D721Med (cell line): Measurements from ENCODE around the gene SPSB1.

Experiments
- DNase-seq: peaks from one replicate; pipeline ENCODE4 v3.0.0; 2011; ENCODE audit warnings: low spot score; ENCODE audit not compliant: insufficient read length
- FAIRE-seq: peaks from 2 replicates; lab custom pipeline; 2011; peaks lifted over from hg19 to GRCh38; lab: Jason Lieb, UNC
- CTCF ChIP-seq: IDR thresholded peaks from 2 replicates; pipeline ENCODE4 v1.5.1; 2012; ENCODE audit warnings: mild to moderate bottlenecking, control low read depth; ENCODE audit not compliant: insufficient read depth; ENCODE audit errors: missing control alignments

SPSB1 gene

GRCh38 chr1:9356829-9357466, 64.3 kb downstream of the SPSB1 start:
- no peak for FAIRE-seq
- no peak for TF ChIP-seq CTCF
- no peak for DNase-seq

GRCh38 chr1:9357958-9358357, 65.3 kb downstream of the SPSB1 start:
- FAIRE-seq (no peak), DNase-seq (no peak)
- no peak for TF ChIP-seq CTCF

GRCh38 chr1:9360371-9361064, 67.8 kb downstream of the SPSB1 start:
- FAIRE-seq (no peak), DNase-seq (no peak)
- TF ChIP-seq CTCF: no peak

- TF ChIP-seq CTCF: no peak
- DNase-seq (no peak), FAIRE-seq (no peak)
These were observed 69.1 kb downstream of the SPSB1 start for GRCh38 chr1:9361630-9362260.

GRCh38 chr1:9362488-9362887, 69.8 kb downstream of the SPSB1 start:
- no peak for TF ChIP-seq CTCF
- FAIRE-seq (no peak), DNase-seq (no peak)

- TF ChIP-seq CTCF: no peak
- DNase-seq (no peak), FAIRE-seq (no peak)
These were observed 70.4 kb downstream of the SPSB1 start for GRCh38 chr1:9363061-9363471.

- no peak for FAIRE-seq
- no peak for DNase-seq
- TF ChIP-seq CTCF: no peak
These were observed 73.6 kb downstream of the SPSB1 start for GRCh38 chr1:9366298-9366697.
